Neuronal stem cell (in vitro differentiated cells): Measurements from ENCODE around the gene CNMD.

Experiments
- DNase-seq: peaks from one replicate; pipeline ENCODE4 v3.0.0-alpha.2; 2013; ENCODE audit warnings: low spot score
- H2AFZ ChIP-seq: one replicate; pipeline ENCODE4 v1.6.1; 2013; ENCODE audit warnings: mild to moderate bottlenecking, low read length, inconsistent platforms
- H2AK5ac ChIP-seq: 2 replicates; pipeline ENCODE4 v1.6.1; 2013; ENCODE audit warnings: low read depth, mild to moderate bottlenecking, inconsistent platforms, low read length, moderate library complexity, mixed read lengths
- H2BK120ac ChIP-seq: 2 replicates; pipeline ENCODE4 v1.6.1; 2013; ENCODE audit warnings: low read depth, mild to moderate bottlenecking, inconsistent platforms, low read length, moderate library complexity, mixed read lengths
- H2BK12ac ChIP-seq: one replicate; pipeline ENCODE4 v1.6.1; 2013; ENCODE audit warnings: low read length, inconsistent platforms
- H2BK15ac ChIP-seq: 2 replicates; pipeline ENCODE4 v1.6.1; 2013; ENCODE audit warnings: mild to moderate bottlenecking, low read length, inconsistent platforms, mixed read lengths
- H2BK5ac ChIP-seq: one replicate; pipeline ENCODE4 v1.6.1; 2013; ENCODE audit warnings: inconsistent platforms, mild to moderate bottlenecking, low read length, moderate library complexity
- H3K14ac ChIP-seq: one replicate; pipeline ENCODE4 v1.6.1; 2013; ENCODE audit warnings: low read length, inconsistent platforms
- H3K18ac ChIP-seq: 2 replicates; pipeline ENCODE4 v1.6.1; 2013; ENCODE audit warnings: low read length, inconsistent platforms
- H3K23ac ChIP-seq: 2 replicates; pipeline ENCODE4 v1.6.1; 2013; ENCODE audit warnings: low read depth, mild to moderate bottlenecking, mixed read lengths, low read length, inconsistent platforms; ENCODE audit not compliant: poor library complexity
- H3K27ac ChIP-seq: replicated peaks from 3 replicates; pipeline ENCODE4 v1.5.1; 2013; ENCODE audit warnings: low read length, inconsistent platforms
- H3K27me3 ChIP-seq, 3 experiments: 2 replicates each; pipeline ENCODE4 v1.6.1; 2013; ENCODE audit warnings: low read length in 3 of 3, mild to moderate bottlenecking in 2 of 3, inconsistent platforms in 1 of 3, low read depth in 1 of 3, mixed read lengths in 1 of 3, moderate library complexity in 1 of 3; ENCODE audit not compliant: control insufficient read depth in 3 of 3, insufficient read depth in 3 of 3
- H3K36me3 ChIP-seq, 2 donors: replicated peaks in 1 of 2; 2 replicates each; pipeline ENCODE4 v1.6.1; 2013; ENCODE audit warnings: low read length in 2 of 2; ENCODE audit not compliant: control insufficient read depth in 2 of 2, insufficient read depth in 2 of 2
- H3K4ac ChIP-seq: 2 replicates; pipeline ENCODE4 v1.6.1; 2013; ENCODE audit warnings: inconsistent platforms, mild to moderate bottlenecking, low read length, moderate library complexity
- H3K4me1 ChIP-seq, 2 donors: 1 replicate in 1 of 2; 2 replicates in 1 of 2; pipeline ENCODE4 v1.6.1; 2013; ENCODE audit warnings: low read length in 2 of 2, low read depth in 1 of 2; ENCODE audit not compliant: control insufficient read depth in 2 of 2, insufficient read depth in 1 of 2
- H3K4me2 ChIP-seq: one replicate; pipeline ENCODE4 v1.6.1; 2013; ENCODE audit warnings: mild to moderate bottlenecking, low read length, inconsistent platforms; ENCODE audit not compliant: insufficient read depth, poor library complexity, severe bottlenecking
- H3K4me3 ChIP-seq, 2 donors: 2 replicates each; pipeline ENCODE4 v1.5.1; 2013; ENCODE audit warnings: low read length in 2 of 2, mild to moderate bottlenecking in 2 of 2, inconsistent platforms in 1 of 2, moderate library complexity in 1 of 2
- H3K79me1 ChIP-seq: one replicate; pipeline ENCODE4 v1.6.1; 2013; ENCODE audit warnings: low read depth, mild to moderate bottlenecking, inconsistent platforms, low read length, moderate library complexity
- H3K9ac ChIP-seq: one replicate; pipeline ENCODE4 v1.6.1; 2013; ENCODE audit warnings: mild to moderate bottlenecking, low read depth, low read length, inconsistent platforms; ENCODE audit not compliant: poor library complexity
- H3K9me3 ChIP-seq, 2 donors: replicated peaks in 1 of 2; 2 replicates each; pipeline versions ENCODE3 to v1.6.1; 2013; ENCODE audit warnings: low read length in 2 of 2, mild to moderate bottlenecking in 2 of 2, inconsistent platforms in 1 of 2, low read depth in 1 of 2, mixed read lengths in 1 of 2, moderate library complexity in 1 of 2; ENCODE audit not compliant: control insufficient read depth in 2 of 2, insufficient read depth in 1 of 2
- H4K8ac ChIP-seq: one replicate; pipeline ENCODE4 v1.6.1; 2013; ENCODE audit warnings: low read depth, mild to moderate bottlenecking, inconsistent platforms, low read length, moderate library complexity
- H4K91ac ChIP-seq: one replicate; pipeline ENCODE4 v1.6.1; 2013; ENCODE audit warnings: low read length, low read depth, mild to moderate bottlenecking, inconsistent platforms; ENCODE audit not compliant: poor library complexity
- WGBS, 2 donors: extraction: QIAGEN DNeasy Blood & Tissue Kit; methylation state at CpG; one replicate each; pipeline ENCODE4 v1.1.7; 2013; ENCODE audit warnings: missing lambda C conversion rate in 2 of 2, mixed read lengths in 1 of 2; ENCODE audit not compliant: insufficient read length in 2 of 2, insufficient replicate concordance in 1 of 2; ENCODE audit errors: extremely low coverage in 2 of 2; 5-methylcytosine and 5-hydroxymethylcytosine counted together

The CNMD gene

GRCh38 chr13:52785739-52786138, 46.1 kb upstream of the CNMD start:
- H3K27ac ChIP-seq = no peak overlapping the region
- no peak overlapping the region for H2BK5ac ChIP-seq
- DNase-seq = no peak
- no peak overlapping the region for H3K23ac ChIP-seq
- no peak overlapping the region for H2BK15ac ChIP-seq
- no peaks in the 10 kb centered on the region for H3K4me1 ChIP-seq
- H2BK120ac ChIP-seq = no peak overlapping the region
- H2BK12ac ChIP-seq = no peak overlapping the region
- H3K4me2 ChIP-seq = no peak overlapping the region
- no peak overlapping the region for H3K14ac ChIP-seq
- H3K27me3 ChIP-seq = peaks cover 0 to 5% (median 0%) of the 10 kb centered on the region in 3 experiments
- no peak overlapping the region for H3K4me3 ChIP-seq
- H3K9ac ChIP-seq = no peak overlapping the region
- WGBS, 2 donors = no CpG with 5 or more reads among the region's 5 CpGs
- H4K8ac ChIP-seq = no peak overlapping the region
- no peak overlapping the region for H2AK5ac ChIP-seq
- H2AFZ ChIP-seq = no peak overlapping the region
- H3K9me3 ChIP-seq = no peaks in the 10 kb centered on the region
- H3K4ac ChIP-seq = no peak overlapping the region
- H3K36me3 ChIP-seq = no peaks in the 10 kb centered on the region
- no peak overlapping the region for H3K18ac ChIP-seq
- H3K79me1 ChIP-seq = no peaks in the 10 kb centered on the region
- H4K91ac ChIP-seq = no peak overlapping the region

- DNase-seq = no peak
- no peak overlapping the region for H2BK120ac ChIP-seq
- H3K4me3 ChIP-seq = no peak overlapping the region
- H4K8ac ChIP-seq = no peak overlapping the region
- H3K9ac ChIP-seq = no peak overlapping the region
- no peak overlapping the region for H3K18ac ChIP-seq
- no peaks in the 10 kb centered on the region for H3K36me3 ChIP-seq
- no peak overlapping the region for H2BK15ac ChIP-seq
- H3K9me3 ChIP-seq = no peaks in the 10 kb centered on the region
- no peak overlapping the region for H3K4me2 ChIP-seq
- no peak overlapping the region for H3K14ac ChIP-seq
- no peak overlapping the region for H2BK12ac ChIP-seq
- no peak overlapping the region for H3K27ac ChIP-seq
- H2AFZ ChIP-seq = no peak overlapping the region
- H3K23ac ChIP-seq = no peak overlapping the region
- peaks cover 0 to 5% (median 0%) of the 10 kb centered on the region in 3 experiments for H3K27me3 ChIP-seq
- no peak overlapping the region for H3K4ac ChIP-seq
- H2AK5ac ChIP-seq = no peak overlapping the region
- no peaks in the 10 kb centered on the region for H3K79me1 ChIP-seq
- no peak overlapping the region for H4K91ac ChIP-seq
- H2BK5ac ChIP-seq = no peak overlapping the region
- no CpG with 5 or more reads among the region's 6 CpGs for WGBS, 2 donors
- H3K4me1 ChIP-seq = no peaks in the 10 kb centered on the region
Measured at GRCh38 chr13:52784591-52785340, 45.1 kb upstream of the CNMD start.

DNA sequence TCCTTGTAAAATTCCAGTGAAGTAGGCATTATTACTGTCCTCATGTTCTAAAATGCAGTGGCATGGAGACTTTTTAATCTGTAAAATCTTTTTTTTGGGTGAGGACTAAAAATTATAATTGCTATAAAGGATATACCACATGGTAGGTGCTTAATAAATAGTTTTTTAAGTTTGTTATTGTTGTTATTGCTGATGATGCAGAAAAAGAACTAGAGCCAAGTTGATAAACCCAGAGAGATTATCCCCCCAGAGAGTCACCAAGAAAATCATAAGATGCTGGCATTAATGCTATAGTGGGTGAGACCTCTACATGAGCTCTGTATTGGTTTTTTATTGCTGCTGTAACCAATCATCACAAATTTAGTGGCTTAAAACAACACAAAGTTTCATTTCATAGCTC, 44.3 kb upstream of the CNMD start:
- Histone ChIP-seq H3K4me3 (no peak overlapping the region), H3K4me2 (no peak overlapping the region), H3K79me1 (no peaks in the 10 kb centered on the region), H2BK15ac (no peak overlapping the region), H3K9ac (no peak overlapping the region), H2BK12ac (no peak overlapping the region), H3K14ac (no peak overlapping the region), H3K4ac (no peak overlapping the region), H3K27me3 (peaks cover 0 to 6% (median 0%) of the 10 kb centered on the region in 3 experiments), H2AK5ac (no peak overlapping the region), H2BK5ac (no peak overlapping the region), H3K23ac (no peak overlapping the region), H3K9me3 (no peaks in the 10 kb centered on the region), H3K18ac (no peak overlapping the region), H3K36me3 (no peaks in the 10 kb centered on the region), H3K27ac (no peak overlapping the region), H4K8ac (no peak overlapping the region), H2AFZ (no peak overlapping the region), H2BK120ac (no peak overlapping the region), H4K91ac (no peak overlapping the region), H3K4me1 (peaks cover 0 to 4% of the 10 kb centered on the region in 2 donors)
- DNase-seq = no peak

- H3K4me2 ChIP-seq = no peak overlapping the region
- H3K27ac ChIP-seq = no peak overlapping the region
- WGBS, 2 donors = no CpG with 5 or more reads among the region's 9 CpGs
Measured at GRCh38 chr13:52782471-52783448, 43.1 kb upstream of the CNMD start.

More at GRCh38 chr13:52782471-52783448, 43.1 kb upstream of the CNMD start:
- H3K36me3 ChIP-seq = no peaks in the 10 kb centered on the region
- no peak overlapping the region for H3K9ac ChIP-seq
- H2BK120ac ChIP-seq = no peak overlapping the region
- peak overlapping the region; percentile 58 for H2AFZ ChIP-seq
- H4K8ac ChIP-seq = no peak overlapping the region
- H4K91ac ChIP-seq = no peak overlapping the region
- H3K4me1 ChIP-seq = peaks cover 0 to 7% of the 10 kb centered on the region in 2 donors
- no peak overlapping the region for H2AK5ac ChIP-seq
- no peak overlapping the region for H3K4me3 ChIP-seq
- no peak overlapping the region for H2BK5ac ChIP-seq
- no peak overlapping the region for H3K18ac ChIP-seq
- peaks cover 0 to 6% (median 0%) of the 10 kb centered on the region in 3 experiments for H3K27me3 ChIP-seq
- no peak overlapping the region for H3K14ac ChIP-seq
- H3K23ac ChIP-seq = no peak overlapping the region
- H3K4ac ChIP-seq = no peak overlapping the region
- no peaks in the 10 kb centered on the region for H3K9me3 ChIP-seq
- no peaks in the 10 kb centered on the region for H3K79me1 ChIP-seq
- no peak overlapping the region for H2BK12ac ChIP-seq
- H2BK15ac ChIP-seq = no peak overlapping the region
- DNase-seq = no peak
